RKO (cell line): ENCODE results near the gene TPCN1.

ENCODE experiments used
- DNase-seq: peaks from one replicate; pipeline ENCODE4 v3.0.0-alpha.2; 2016; ENCODE audit warnings: low spot score

The TPCN1 gene

GRCh38 chr12:113339540-113339939, 118.3 kb downstream of the TPCN1 start:
- DNase-seq, result no peak

- no peak for DNase-seq
These were observed 118.8 kb downstream of the TPCN1 start for GRCh38 chr12:113340061-113340460.

DNA sequence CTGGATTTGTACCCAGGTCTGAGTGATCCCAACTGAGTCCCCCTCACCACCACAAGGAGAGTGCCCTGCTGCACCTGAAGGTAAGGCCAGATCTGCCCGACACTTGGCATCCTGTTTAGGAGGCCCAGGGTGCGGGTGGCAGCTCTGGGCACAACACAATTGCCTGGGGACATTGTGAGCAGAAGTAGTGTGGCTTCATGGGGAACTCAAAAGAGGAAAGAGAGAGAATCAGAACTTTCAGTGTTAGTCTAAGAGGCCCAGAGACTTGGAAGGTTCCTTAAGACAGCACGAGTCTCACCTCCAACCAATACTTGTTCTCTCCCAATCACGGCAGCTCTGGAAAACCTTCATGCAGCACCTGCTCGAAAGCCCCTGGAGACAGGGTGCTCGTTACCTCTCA, 120.3 kb downstream of the TPCN1 start:
- no peak for DNase-seq

GRCh38 chr12:113345318-113345717, 124.1 kb downstream of the TPCN1 start:
- DNase-seq, result no peak

DNA sequence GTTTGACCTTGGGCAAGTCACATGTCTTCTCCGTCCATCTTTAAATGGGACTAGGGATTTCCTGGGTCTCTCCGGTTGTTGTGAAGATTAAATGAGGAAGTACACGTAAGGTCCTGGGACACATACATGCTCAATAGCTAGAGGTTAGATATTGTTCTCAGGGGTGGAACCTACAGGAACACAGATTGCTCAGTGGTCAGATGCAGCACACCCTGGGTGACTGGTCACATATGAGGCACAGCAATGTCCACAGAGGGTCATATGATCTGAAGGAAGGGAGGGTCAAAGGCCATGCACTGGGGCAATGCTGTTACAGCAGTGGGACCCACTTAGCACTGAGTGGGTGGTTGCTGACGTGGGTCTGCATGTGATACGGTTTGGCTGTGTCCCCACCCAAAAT, 125.1 kb downstream of the TPCN1 start:
- DNase-seq, result no peak

GRCh38 chr12:113347107-113347506, 125.8 kb downstream of the TPCN1 start:
- no peak for DNase-seq

DNA sequence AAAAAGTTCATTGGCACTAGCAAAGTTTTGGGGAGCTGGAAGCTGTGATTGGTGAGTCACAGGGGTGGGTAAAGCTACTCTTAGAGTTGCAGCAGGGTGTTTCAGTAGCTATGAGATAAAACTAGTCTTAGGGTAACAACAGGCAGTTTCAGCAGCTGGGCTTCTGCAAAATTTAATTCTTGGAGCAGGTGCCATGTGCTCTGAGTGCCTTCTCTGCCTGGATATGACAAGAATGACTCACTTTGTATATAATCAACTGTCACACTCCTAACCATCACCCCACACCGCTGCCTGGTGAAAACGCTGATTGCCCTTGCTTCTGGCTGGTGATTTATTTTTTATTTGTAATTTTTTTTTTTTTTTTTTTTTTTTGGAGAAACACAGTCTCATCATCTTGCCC, 126.6 kb downstream of the TPCN1 start:
- DNase-seq, result no peak
